Left lobe of liver (tissue), 2 donors: ENCODE data around the gene NRG3. TPM values are rescaled to one million over a fixed set of nuclear protein-coding genes. Genes with fewer than 3 reads are reported as not detected.
A peak's percentile ranks its signal among the peaks of the same experiment; 100 is the strongest.

ENCODE experiments used
- ATAC-seq: fragments of 200-7000 bp; cut with Tn5 transposase; one replicate; pipeline ENCODE4 v1.9.1; 2020; ENCODE audit warnings: mild to moderate bottlenecking, moderate library complexity
- DNase-seq: peaks from one replicate; pipeline ENCODE4 v3.0.0-alpha.2; 2020; ENCODE audit warnings: low spot score
- total RNA-seq: library from RNA; stranded (reverse); gene quantifications from one replicate; pipeline ENCODE4 v1.2.1, GENCODE V29; 2021
- donor health status: DM: no; HTN: no; CAD: no; lungs with moderate emphysema.
- donor health status: DM: no; HTN: yes; CAD: no.

Gene NRG3
- total RNA-seq, 1 donor from 2014 or later: 1.1 TPM

- ATAC-seq (no peak), DNase-seq (no peak)
Observed at GRCh38 chr10:82866424-82867020, 991.5 kb downstream of the NRG3 start.

GRCh38 chr10:82867056-82867455 lies 992.1 kb downstream of the NRG3 start:
- ATAC-seq (no peak), DNase-seq (no peak)

GRCh38 chr10:82874671-82875070 lies 999.7 kb downstream of the NRG3 start:
- ATAC-seq: no peak
- no peak for DNase-seq

- no peak for DNase-seq
- ATAC-seq: no peak
Observed at GRCh38 chr10:82880776-82881290, 1005.8 kb downstream of the NRG3 start.

GRCh38 chr10:82882722-82883121 lies 1007.7 kb downstream of the NRG3 start:
- DNase-seq (no peak), ATAC-seq (no peak)

- ATAC-seq (no peak), DNase-seq (no peak)
Observed at GRCh38 chr10:82883603-82884002, 1008.6 kb downstream of the NRG3 start.

GRCh38 chr10:82887488-82887887 lies 1012.5 kb downstream of the NRG3 start:
- ATAC-seq (no peak), DNase-seq (no peak)

GRCh38 chr10:82888809-82889455 lies 1013.9 kb downstream of the NRG3 start:
- ATAC-seq: no peak
- DNase-seq: no peak

GRCh38 chr10:82889728-82890127 lies 1014.7 kb downstream of the NRG3 start:
- ATAC-seq (no peak), DNase-seq (no peak)

- ATAC-seq (no peak), DNase-seq (no peak)
Observed at GRCh38 chr10:82890573-82890972, 1015.6 kb downstream of the NRG3 start.

GRCh38 chr10:82908096-82908495 lies 1033.1 kb downstream of the NRG3 start:
- ATAC-seq (no peak), DNase-seq (no peak)

GRCh38 chr10:82908751-82909150 lies 1033.8 kb downstream of the NRG3 start:
- ATAC-seq: no peak

GRCh38 chr10:82910301-82910700 lies 1035.3 kb downstream of the NRG3 start:
- no peak for ATAC-seq
- DNase-seq: no peak

More at GRCh38 chr10:82908751-82909150, 1033.8 kb downstream of the NRG3 start:
- DNase-seq: no peak

- no peak for ATAC-seq
Observed at GRCh38 chr10:82914655-82915136, 1039.7 kb downstream of the NRG3 start.

GRCh38 chr10:82916941-82917340 lies 1041.9 kb downstream of the NRG3 start:
- no peak for ATAC-seq
- DNase-seq: no peak

More at GRCh38 chr10:82914655-82915136, 1039.7 kb downstream of the NRG3 start:
- DNase-seq: no peak

- ATAC-seq: no peak
- no peak for DNase-seq
Observed at GRCh38 chr10:82918022-82918421, 1043.0 kb downstream of the NRG3 start.

GRCh38 chr10:82922046-82922445 lies 1047.1 kb downstream of the NRG3 start:
- DNase-seq (no peak), ATAC-seq (no peak)

- DNase-seq (no peak), ATAC-seq (no peak)
Observed at GRCh38 chr10:82922755-82923154, 1047.8 kb downstream of the NRG3 start.

GRCh38 chr10:82924711-82925110 lies 1049.7 kb downstream of the NRG3 start:
- DNase-seq (no peak), ATAC-seq (no peak)

GRCh38 chr10:82925547-82925946 lies 1050.6 kb downstream of the NRG3 start:
- DNase-seq (no peak), ATAC-seq (no peak)

- ATAC-seq: no peak
Observed at GRCh38 chr10:82932451-82932850, 1057.5 kb downstream of the NRG3 start.

GRCh38 chr10:82934429-82934828 lies 1059.4 kb downstream of the NRG3 start:
- DNase-seq (no peak), ATAC-seq (peak; percentile 86)

More at GRCh38 chr10:82932451-82932850, 1057.5 kb downstream of the NRG3 start:
- no peak for DNase-seq
